Omental fat pad (tissue), 4 donors: Measurements from ENCODE around the gene PRRC1. TPM values are rescaled to one million over a fixed set of nuclear protein-coding genes. Genes with fewer than 3 reads are reported as not detected.

Experiments used
- ATAC-seq: fragments of 150-250 bp; one replicate; pipeline ENCODE4 v1.9.1; 2016; ENCODE audit warnings: mild to moderate bottlenecking, moderate library complexity; ENCODE audit not compliant: low FRiP score
- DNase-seq: peaks from one replicate; pipeline ENCODE4 v3.0.0-alpha.2; 2019; ENCODE audit warnings: low spot score
- CTCF ChIP-seq, 3 donors: fragments of 450-650 bp; IDR thresholded peaks; one replicate each; pipeline ENCODE4 v1.5.1; 2016 to 2017; ENCODE audit warnings: antibody characterized with exemption in 3 of 3, mild to moderate bottlenecking in 3 of 3, moderate library complexity in 2 of 3
- total RNA-seq, 4 donors: library from RNA; depleted of rRNA; stranded (reverse); fragments of >200 nt; gene quantifications; one replicate each; pipeline ENCODE4 v1.1.0, GENCODE V29; 2016

PRRC1 gene
- total RNA-seq, 4 donors from 2014 or later: 31.2 to 41.8 (median 34.1) TPM

GRCh38 chr5:127549551-127549950 lies 32.1 kb downstream of the PRRC1 start:
- ATAC-seq: no peak
- no peak for TF ChIP-seq CTCF (IDR thresholded peaks at IDR 0.05)
- no peak for DNase-seq

DNA sequence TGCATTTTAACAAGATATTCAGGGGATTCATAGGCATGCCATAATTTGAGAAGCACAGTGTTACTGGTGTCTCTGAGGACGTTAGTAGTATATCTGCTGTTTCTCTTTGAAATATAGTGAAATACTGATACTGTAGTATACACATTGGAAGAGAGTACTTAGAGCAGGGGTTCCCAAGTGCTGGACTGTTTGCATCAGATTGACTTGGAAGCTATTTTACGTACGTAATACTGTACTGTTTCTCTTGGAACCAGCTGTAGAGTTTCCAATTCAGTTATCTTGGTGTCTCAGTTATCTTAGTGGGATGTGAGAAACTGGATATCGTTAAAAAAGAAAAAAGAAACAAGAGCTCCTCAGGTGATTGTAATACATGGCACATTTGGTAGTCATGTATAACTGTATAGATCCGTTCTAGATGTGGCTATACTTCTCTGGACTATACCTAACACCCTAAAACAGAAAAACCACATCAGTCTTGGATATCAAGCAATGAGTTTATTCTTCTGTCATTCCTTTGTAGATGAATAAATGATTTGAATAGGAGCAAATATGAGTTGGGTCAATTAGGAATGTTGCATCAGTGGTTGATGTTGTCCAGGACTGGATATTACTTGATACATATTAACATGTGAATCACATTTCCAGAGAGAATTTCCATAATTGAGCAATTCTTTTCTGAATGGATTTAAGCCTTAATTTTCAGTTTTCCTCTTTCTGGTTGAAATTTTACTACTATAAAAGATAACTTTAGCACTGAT lies 33.4 kb downstream of the PRRC1 start:
- no peak for DNase-seq
- ATAC-seq: peak; percentile 57
- no peak for TF ChIP-seq CTCF (IDR thresholded peaks at IDR 0.05)

DNA sequence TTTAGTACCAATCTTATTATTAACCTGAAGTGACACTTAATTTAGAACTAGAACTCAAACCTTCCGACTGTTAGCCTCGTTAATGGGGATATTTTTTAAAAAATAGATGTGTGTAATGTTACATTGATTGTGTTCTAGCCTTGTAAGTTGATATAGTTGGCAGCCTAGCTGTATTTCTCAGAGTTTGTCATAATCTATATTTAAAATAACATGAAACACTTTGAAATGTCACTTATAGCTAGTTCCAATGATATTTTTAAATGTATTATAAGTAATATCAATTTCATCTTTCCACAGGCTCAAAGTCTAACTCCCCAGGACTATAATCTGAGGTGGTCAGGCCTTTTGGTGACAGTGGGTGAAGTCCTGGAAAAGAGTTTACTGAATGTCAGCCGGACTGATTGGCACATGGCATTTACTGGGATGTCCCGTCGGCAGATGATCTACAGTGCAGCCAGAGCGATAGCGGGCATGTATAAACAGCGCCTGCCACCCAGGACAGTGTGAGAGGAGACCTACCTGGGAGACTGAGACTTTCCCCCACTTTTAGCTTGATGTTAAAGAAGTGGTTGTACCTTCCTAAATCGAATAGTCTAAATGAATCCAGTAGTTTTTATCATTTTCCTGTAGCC lies 34.1 kb downstream of the PRRC1 start:
- ATAC-seq (no peak), DNase-seq (no peak)
- TF ChIP-seq CTCF (IDR thresholded peaks at IDR 0.05): no peak

- ATAC-seq (no peak), DNase-seq (no peak)
- no peak for TF ChIP-seq CTCF (IDR thresholded peaks at IDR 0.05)
These were observed 38.4 kb downstream of the PRRC1 start for GRCh38 chr5:127555826-127556225.

- DNase-seq (no peak), ATAC-seq (no peak)
- no peak for TF ChIP-seq CTCF (IDR thresholded peaks at IDR 0.05)
These were observed 39.3 kb downstream of the PRRC1 start for GRCh38 chr5:127556609-127557334.

GRCh38 chr5:127558273-127558672 lies 40.8 kb downstream of the PRRC1 start:
- TF ChIP-seq CTCF (IDR thresholded peaks at IDR 0.05): no peak
- DNase-seq: no peak

More at GRCh38 chr5:127558273-127558672, 40.8 kb downstream of the PRRC1 start:
- ATAC-seq: no peak
